Stimulated activated CD4-positive, alpha-beta T cell treated with anti-CD3 and anti-CD28 coated beads, Interleukin-1b, Interleukin-23, amount 100 ng/mL, for 4 hours (primary cell): ENCODE results near the gene ALX3.

Experiments used
- DNase-seq, 2 donors: peaks; one replicate each; pipeline ENCODE4 v3.0.0-alpha.2; 2020; ENCODE audit warnings: low read depth in 2 of 2

ALX3 gene

GRCh38 chr1:110070671-110071242 lies at the start of gene ALX3:
Gene ALX3 (minus strand): TSS chr1:110070672. CDS start chr1:110070612, 60 bp downstream.
- DNase-seq, result no peak

- DNase-seq, result no peak
Observed at GRCh38 chr1:110119843-110120242, 49.4 kb upstream of the ALX3 start.

- no peak for DNase-seq
Observed at GRCh38 chr1:110118636-110119396, 48.3 kb upstream of the ALX3 start.

- no peak for DNase-seq
Observed at GRCh38 chr1:110114784-110115183, 44.3 kb upstream of the ALX3 start.

GRCh38 chr1:110114173-110114572 lies 43.7 kb upstream of the ALX3 start:
- no peak for DNase-seq

GRCh38 chr1:110113551-110113950 lies 43.1 kb upstream of the ALX3 start:
- DNase-seq, result no peak

GRCh38 chr1:110112656-110113055 lies 42.2 kb upstream of the ALX3 start:
- DNase-seq, result no peak

GRCh38 chr1:110112143-110112542 lies 41.7 kb upstream of the ALX3 start, which contains the start of gene UBL4B:
Gene UBL4B (plus strand): TSS chr1:110112443. CDS start chr1:110112535, 92 bp downstream.
- no peak for DNase-seq

GRCh38 chr1:110111081-110111480 lies 40.6 kb upstream of the ALX3 start:
- no peak for DNase-seq

- no peak for DNase-seq
Observed at GRCh38 chr1:110107867-110108469, 37.5 kb upstream of the ALX3 start.

GRCh38 chr1:110106013-110106941 lies 35.8 kb upstream of the ALX3 start:
- DNase-seq, result peak; percentile 35 to 42

- no peak for DNase-seq
Observed at GRCh38 chr1:110102081-110102480, 31.6 kb upstream of the ALX3 start.

GRCh38 chr1:110100335-110100734 lies 29.9 kb upstream of the ALX3 start:
- no peak for DNase-seq

- no peak for DNase-seq
Observed at GRCh38 chr1:110098222-110099026, 28.0 kb upstream of the ALX3 start.

GRCh38 chr1:110097507-110098221 lies 27.2 kb upstream of the ALX3 start:
- DNase-seq, result no peak

- no peak for DNase-seq
Observed at GRCh38 chr1:110094931-110095654, 24.6 kb upstream of the ALX3 start.

- DNase-seq, result no peak
Observed at GRCh38 chr1:110092991-110093390, 22.5 kb upstream of the ALX3 start.

- DNase-seq, result no peak
Observed at GRCh38 chr1:110091791-110092190, 21.3 kb upstream of the ALX3 start.

GRCh38 chr1:110091381-110091780 lies 20.9 kb upstream of the ALX3 start:
- no peak for DNase-seq
